HG02973 (cell line): ENCODE measurements around the gene AVEN.
"Not testable (repeated sequence)": the region's sequence is repeated elsewhere in the genome, so short reads cannot be mapped to it uniquely, and the experiment has no call there.

Source experiments
- ATAC-seq: cut with Tn5 transposase; IDR thresholded peaks from one replicate; pipeline ENCODE4 v1.9.1; 2021; ENCODE audit warnings: moderate library complexity; ENCODE audit not compliant: unreplicated experiment

The AVEN gene

GRCh38 chr15:34043391-34043790 is 4.4 kb upstream of the AVEN start:
- ATAC-seq = no peak

DNA sequence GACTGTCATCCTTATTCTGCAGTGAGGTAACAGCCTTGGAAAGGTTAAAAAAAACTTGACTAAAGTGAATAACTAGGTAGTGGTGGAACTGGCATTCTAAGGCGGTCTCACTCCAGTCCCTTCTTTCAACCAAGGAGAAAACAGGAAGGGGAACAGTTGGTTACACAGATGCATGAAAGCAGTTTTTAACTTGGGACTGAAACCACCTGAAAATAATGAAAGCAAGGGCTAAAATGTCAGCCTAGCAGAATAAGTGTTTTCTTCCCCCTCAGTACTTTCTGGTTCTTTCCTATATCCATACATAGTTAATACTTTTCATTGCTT is 748 bp upstream of the AVEN start:
- ATAC-seq = no peak

GRCh38 chr15:34038023-34038870 is 757 bp downstream of the AVEN start:
- peak; percentile 72 for ATAC-seq

DNA sequence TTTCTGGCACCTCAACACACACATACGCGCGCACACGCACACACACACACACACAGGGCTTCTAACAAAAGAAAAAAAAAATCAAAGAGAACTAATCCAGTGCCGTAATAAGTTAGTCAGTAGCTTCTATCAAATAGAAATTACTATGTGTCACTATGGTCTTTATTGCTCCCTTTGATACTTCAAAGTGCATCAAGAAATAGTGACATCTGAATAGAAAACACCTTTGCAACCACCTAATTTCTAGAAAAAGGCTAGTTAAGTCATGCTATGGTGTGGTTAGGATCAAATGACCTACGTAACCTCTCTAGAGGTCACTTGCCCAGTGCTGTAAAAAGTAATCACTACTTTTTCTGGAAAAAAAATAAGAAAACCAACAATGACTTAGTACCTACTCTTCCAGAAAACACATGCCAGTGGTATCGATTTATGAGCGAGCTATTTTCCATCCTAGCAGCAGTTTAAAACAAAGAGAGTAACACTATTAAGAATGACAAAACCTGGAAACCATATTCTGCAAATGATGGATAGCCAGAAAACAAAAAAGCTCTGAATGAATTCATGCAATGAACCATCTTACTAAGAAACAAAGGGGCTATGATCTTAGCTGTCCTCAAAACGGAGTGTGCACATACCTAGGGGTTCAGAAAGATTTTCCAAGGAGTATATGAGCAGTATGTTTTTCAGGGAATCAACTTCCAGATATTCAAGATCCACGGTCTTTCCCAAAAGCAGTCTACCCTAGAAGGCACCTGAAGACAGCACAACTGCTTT is 6.8 kb downstream of the AVEN start:
- no peak for ATAC-seq

GRCh38 chr15:34027606-34028005 is 11.4 kb downstream of the AVEN start:
- no peak for ATAC-seq

- ATAC-seq = no peak
Observed at GRCh38 chr15:34025252-34025651, 13.8 kb downstream of the AVEN start.

DNA sequence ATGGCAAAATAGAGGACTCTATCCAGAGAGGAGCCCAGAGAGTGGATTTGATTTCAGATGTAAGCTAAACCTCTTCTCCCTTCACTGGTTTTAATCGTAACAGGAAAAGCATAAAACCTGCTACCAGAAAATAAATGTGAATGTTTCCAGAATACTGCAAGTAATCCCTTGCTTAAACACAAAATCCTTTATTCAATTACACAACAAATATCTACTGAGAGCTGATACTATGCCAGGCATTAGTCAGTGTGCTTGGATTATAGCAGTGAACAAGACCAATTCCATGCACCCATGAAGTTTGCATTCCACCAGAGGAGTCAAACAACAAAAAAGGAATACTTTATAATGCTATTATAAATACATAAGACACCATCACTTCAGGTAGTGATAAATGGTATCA is 15.1 kb downstream of the AVEN start:
- ATAC-seq = no peak

DNA sequence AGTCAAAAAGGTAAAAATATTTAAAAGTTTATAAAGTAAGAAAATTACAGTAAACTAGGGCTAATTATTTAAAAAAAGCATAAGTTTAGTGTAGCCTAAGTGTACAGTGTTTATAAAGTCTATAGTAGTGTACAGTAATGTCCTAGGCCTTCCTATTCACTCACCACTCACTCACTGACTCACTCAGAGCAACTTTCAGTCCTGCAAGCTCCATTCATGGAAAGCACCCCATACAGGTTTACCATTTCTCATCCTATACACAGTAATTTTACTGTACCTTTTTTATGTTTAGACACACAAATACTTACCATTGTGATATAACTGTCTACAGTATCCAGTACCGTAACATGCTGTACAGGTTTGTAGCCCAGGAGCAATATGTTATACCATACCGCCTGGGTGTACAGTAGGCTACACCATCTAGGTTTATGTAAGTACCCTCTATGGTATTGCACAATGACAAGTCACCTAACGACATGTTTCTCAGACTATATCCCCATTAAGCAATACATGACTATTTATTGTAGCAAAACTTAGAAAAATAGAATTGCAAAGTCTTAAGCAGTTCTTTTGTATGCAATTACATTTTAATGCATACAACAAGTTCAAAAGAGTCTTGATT is 19.5 kb downstream of the AVEN start:
- ATAC-seq = no peak

DNA sequence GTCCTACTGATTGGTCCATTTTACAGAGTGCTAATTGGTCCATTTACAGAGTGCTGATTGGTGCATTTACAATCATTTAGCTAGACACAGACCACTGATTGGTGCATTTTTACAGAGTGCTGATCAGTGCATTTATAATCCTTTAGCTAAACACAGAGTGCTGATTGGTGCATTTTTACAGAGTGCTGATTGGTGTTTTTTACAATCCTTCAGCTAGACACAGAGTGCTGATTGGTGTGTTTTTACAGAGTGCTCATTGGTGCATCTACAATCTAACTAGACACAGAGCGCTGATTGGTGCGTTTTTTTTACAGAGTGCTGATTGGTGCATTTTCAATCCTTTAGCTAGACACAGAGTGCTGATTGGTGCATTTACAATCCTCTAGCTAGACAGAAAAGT is 20.3 kb downstream of the AVEN start:
- not testable (repeated sequence) for ATAC-seq

GRCh38 chr15:34018021-34018645 is 20.9 kb downstream of the AVEN start:
- ATAC-seq = no peak

- ATAC-seq = no peak
Observed at GRCh38 chr15:34014556-34014955, 24.4 kb downstream of the AVEN start.

- no peak for ATAC-seq
Observed at GRCh38 chr15:34013746-34014145, 25.3 kb downstream of the AVEN start.

DNA sequence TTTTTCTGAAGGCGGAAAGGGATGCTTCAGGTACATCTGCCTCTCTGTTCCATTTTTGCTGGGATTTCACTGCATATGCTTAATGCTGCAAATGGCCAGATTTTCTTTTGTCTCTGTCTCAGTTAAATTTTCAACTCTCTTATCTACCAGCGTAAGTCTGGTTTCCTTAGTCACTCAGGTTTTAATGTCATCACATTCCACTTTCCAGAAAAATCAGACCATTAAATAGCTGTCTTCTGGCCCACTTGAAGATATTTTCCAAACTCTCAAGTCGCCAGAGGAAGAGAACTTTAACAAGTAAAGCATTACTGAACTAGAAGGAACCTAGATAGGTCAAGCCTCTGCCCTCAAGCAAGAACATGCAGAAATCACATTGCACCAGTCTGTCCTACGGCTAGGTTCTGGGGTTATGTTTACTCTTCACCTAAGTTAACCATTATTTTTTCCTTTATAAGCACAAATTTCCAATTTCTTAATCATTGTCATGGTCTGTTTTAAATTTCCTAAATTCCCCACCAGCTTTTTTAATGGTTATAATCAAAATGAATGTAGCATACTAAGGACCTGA is 26.5 kb downstream of the AVEN start:
- ATAC-seq = no peak

DNA sequence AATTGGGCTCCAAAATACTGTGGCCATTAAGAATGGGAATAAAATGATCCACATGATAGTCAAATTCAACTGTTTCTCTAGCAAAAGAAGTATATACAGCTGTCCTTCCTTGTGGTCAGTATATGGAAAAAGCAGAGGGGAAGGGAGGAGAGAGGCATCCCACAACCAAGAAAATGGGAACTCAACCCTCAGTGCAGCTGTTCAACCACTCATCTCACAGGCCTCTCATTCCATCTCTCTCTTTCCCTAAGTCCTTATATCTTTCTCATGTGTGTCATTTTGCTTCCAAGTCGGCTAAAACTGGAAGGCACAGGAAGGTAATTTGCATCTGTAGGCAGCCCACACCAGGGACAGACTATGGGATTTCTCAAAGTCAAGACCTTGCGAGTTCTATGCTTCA is 27.5 kb downstream of the AVEN start:
- ATAC-seq = no peak

- ATAC-seq = no peak
Observed at GRCh38 chr15:34010921-34011320, 28.1 kb downstream of the AVEN start.

GRCh38 chr15:34009656-34010055 is 29.3 kb downstream of the AVEN start:
- ATAC-seq = no peak

DNA sequence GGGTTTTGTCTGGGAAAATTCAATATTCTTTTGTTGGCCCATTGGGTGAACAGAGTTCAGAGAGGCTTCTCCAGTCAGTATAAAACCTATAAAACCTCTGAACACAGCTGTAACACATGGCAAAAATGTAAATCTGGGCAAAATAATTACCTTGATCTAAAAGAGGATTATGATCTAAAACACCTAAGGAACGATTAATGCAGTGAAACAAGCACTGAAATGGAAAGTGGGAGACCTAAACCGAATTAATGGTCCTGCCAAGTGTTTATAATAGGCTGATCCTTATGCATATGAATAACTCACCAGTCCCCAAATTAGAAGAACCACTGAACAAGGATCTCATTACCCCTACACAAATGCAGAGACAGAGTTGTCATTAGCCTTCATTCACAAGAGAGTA is 32.6 kb downstream of the AVEN start:
- ATAC-seq = no peak

GRCh38 chr15:34001536-34001935 is 37.5 kb downstream of the AVEN start:
- ATAC-seq = no peak

- not testable (repeated sequence) for ATAC-seq
Observed at GRCh38 chr15:33995666-33996065, 43.3 kb downstream of the AVEN start.

DNA sequence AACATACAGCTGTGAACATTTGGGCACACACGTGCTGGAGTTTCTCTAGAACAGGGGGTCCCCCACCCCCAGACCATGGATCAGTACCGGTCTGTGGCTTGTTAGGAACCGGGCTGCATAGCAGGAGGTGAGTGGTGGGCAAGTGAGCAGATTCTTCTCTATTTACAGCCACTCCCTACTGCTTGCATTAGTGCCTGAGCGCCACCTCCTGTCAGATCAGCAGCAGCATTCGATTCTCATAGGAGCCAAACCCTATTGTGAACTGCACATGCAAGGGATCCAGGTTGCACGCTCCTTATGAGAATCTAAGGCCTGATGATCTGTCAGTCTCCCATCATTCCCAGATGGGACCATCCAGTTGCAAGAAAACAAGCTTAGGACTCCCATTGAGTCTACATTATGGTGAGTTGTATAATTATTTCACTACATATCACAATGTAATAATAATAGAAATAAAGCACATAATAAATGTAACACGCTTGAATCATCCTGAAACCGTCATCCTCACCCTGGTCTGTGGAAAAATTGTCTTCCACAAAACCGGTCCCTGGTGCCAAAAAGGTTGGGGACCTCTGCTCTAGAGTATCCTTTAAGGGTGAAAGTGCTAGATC is 44.9 kb downstream of the AVEN start:
- no peak for ATAC-seq

DNA sequence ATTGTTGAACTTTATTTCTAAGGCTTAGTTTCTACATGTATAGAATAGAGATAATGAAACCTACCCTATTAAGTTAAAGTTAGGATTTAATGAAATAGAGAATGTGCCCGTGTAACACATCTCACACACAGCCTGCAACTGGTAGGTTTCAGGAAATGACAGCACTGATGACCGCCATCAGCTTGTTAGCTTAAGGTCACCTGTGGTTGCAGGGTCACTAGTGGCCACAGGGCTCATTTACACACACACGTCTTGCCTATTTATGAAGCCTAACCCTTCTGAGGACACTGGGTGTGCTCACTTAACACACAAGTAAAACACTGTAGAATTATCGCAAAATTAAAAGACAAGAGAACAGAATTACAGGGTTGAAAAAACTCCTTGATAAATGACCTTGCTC is 50.6 kb downstream of the AVEN start:
- no peak for ATAC-seq
